HCT116 (cell line): ENCODE measurements around the gene WHRN. TPM values are rescaled to one million over a fixed set of nuclear protein-coding genes. Genes with fewer than 3 reads are reported as not detected.

Experiments
- ATAC-seq: fragments of 200-7000 bp; cut with Tn5 transposase; 2 replicates; pipeline ENCODE4 v1.9.1; 2020; ENCODE audit warnings: mild to moderate bottlenecking, moderate library complexity
- BruUV-seq: library from RNA; stranded (reverse); fragments of 400-500 nt; replicated peaks from 2 replicates; lab custom pipeline; 2021; lab: Mats Ljungman, UMichigan
- CTCF ChIA-PET: fragments of 300-600 bp; sonication (Branson Sonifier 250); formaldehyde crosslinking; loops from one replicate; lab custom pipeline; 2021; ENCODE audit warnings: antibody characterized with exemption; lab: Charles Lee
- POLR2A ChIA-PET: fragments of 300-600, 350-600 bp; sonication (Branson Sonifier 250); formaldehyde crosslinking; loops from one replicate; lab custom pipeline; 2021; ENCODE audit warnings: antibody characterized with exemption; lab: Charles Lee
- RAD21 ChIA-PET, 2 experiments: fragments of 300-600 bp; sonication (Branson Sonifier 250); formaldehyde crosslinking; loops; one replicate each; lab custom pipeline; 2023; ENCODE audit warnings: low total read pairs in 2 of 2; ENCODE audit not compliant: uncharacterized antibody in 2 of 2, unreplicated experiment in 2 of 2, low non-redundant PET in 1 of 2; lab: Charles Lee
- DNase-seq: peaks from one replicate; pipeline ENCODE4 v3.0.0-alpha.2; 2010; ENCODE audit warnings: low read depth, low spot score
- H2AFZ ChIP-seq: fragments of 200-600 bp; shearing (Covaris generic), sonication (generic); 2 replicates; pipeline ENCODE4 v1.6.1; 2017; ENCODE audit warnings: low read depth, mixed run types, mixed read lengths, antibody characterized with exemption, low read length; ENCODE audit not compliant: poor library complexity, severe bottlenecking
- H3K27ac ChIP-seq: 2 replicates; pipeline ENCODE4 v1.5.1; 2012; ENCODE audit warnings: low read depth, low read length
- H3K27me3 ChIP-seq: fragments of 200-600 bp; sonication (generic); 2 replicates; pipeline ENCODE4 v1.6.1; 2016; ENCODE audit warnings: mixed run types, low read length, mixed read lengths; ENCODE audit not compliant: insufficient read depth
- H3K36me3 ChIP-seq, 2 experiments: fragments of 200-500 bp in 1 of 2; fragments of 200-600 bp in 1 of 2; sonication (Bioruptor generic) in 1 of 2; sonication (generic) in 1 of 2; 2 replicates each; pipeline versions ENCODE4 v1.5.1 to v1.6.1; 2014 to 2016; ENCODE audit warnings: low read length in 2 of 2, inconsistent platforms in 1 of 2, mixed read lengths in 1 of 2, mixed run types in 1 of 2; ENCODE audit not compliant: insufficient read depth in 2 of 2, control insufficient read depth in 1 of 2
- H3K4me1 ChIP-seq, 2 experiments: fragments of 200-600 bp in 1 of 2; sonication (generic) in 1 of 2; 2 replicates each; pipeline versions ENCODE4 v1.5.1 to v1.6.1; 2012 to 2017; ENCODE audit warnings: low read length in 2 of 2, inconsistent platforms in 1 of 2, mild to moderate bottlenecking in 1 of 2, mixed read lengths in 1 of 2, mixed run types in 1 of 2, moderate library complexity in 1 of 2; ENCODE audit not compliant: insufficient read depth in 2 of 2, control insufficient read depth in 1 of 2
- H3K4me2 ChIP-seq: fragments of 200-600 bp; sonication (generic); 2 replicates; pipeline ENCODE4 v1.6.1; 2017; ENCODE audit warnings: mixed run types, low read length, mixed read lengths
- H3K4me3 ChIP-seq, 2 experiments: fragments of 200-600 bp in 1 of 2; sonication (generic) in 1 of 2; replicated peaks in 1 of 2; 2 replicates each; pipeline ENCODE4 v1.5.1; 2011 to 2016; ENCODE audit warnings: low read length in 2 of 2, control low read depth in 1 of 2, low read depth in 1 of 2, mild to moderate bottlenecking in 1 of 2, mixed read lengths in 1 of 2, mixed run types in 1 of 2
- H3K79me2 ChIP-seq: fragments of 200-600 bp; sonication (generic); 2 replicates; pipeline ENCODE4 v1.6.1; 2017; ENCODE audit warnings: mild to moderate bottlenecking, mixed run types, low read length, moderate library complexity, mixed read lengths; ENCODE audit not compliant: insufficient read depth
- H3K9ac ChIP-seq: fragments of 200-600 bp; sonication (generic); 2 replicates; pipeline ENCODE4 v1.6.1; 2016; ENCODE audit warnings: low read length, mixed read lengths
- H3K9me2 ChIP-seq: fragments of 200-600 bp; sonication (generic), shearing (Covaris generic); 2 replicates; pipeline ENCODE4 v1.6.1; 2017; ENCODE audit warnings: mixed run types, mild to moderate bottlenecking, moderate library complexity; ENCODE audit not compliant: insufficient read depth
- H3K9me3 ChIP-seq, 2 experiments: fragments of 200-500 bp in 1 of 2; fragments of 200-600 bp in 1 of 2; sonication (Bioruptor generic) in 1 of 2; sonication (generic) in 1 of 2; 2 replicates each; pipeline ENCODE4 v1.6.1; 2014 to 2017; ENCODE audit warnings: low read length in 2 of 2, mixed read lengths in 2 of 2, inconsistent platforms in 1 of 2, low read depth in 1 of 2, mild to moderate bottlenecking in 1 of 2, mixed run types in 1 of 2, moderate library complexity in 1 of 2; ENCODE audit not compliant: control insufficient read depth in 1 of 2, insufficient read depth in 1 of 2
- H4K20me1 ChIP-seq: fragments of 200-600 bp; sonication (generic), shearing (Covaris generic); 2 replicates; pipeline ENCODE4 v1.6.1; 2017; ENCODE audit warnings: mixed run types, mild to moderate bottlenecking, moderate library complexity; ENCODE audit not compliant: insufficient read depth
- CBX3 ChIP-seq: IDR thresholded peaks from 2 replicates; pipeline ENCODE4 v1.6.1; 2012; ENCODE audit warnings: low read depth
- EZH2phosphoT487 ChIP-seq: fragments of 200-600 bp; IDR thresholded peaks from 2 replicates; pipeline ENCODE4 v1.6.1; 2018; ENCODE audit warnings: antibody characterized with exemption, borderline replicate concordance
- FOSL1 ChIP-seq: IDR thresholded peaks from 2 replicates; pipeline ENCODE4 v1.6.1; 2012; ENCODE audit warnings: low read depth
- POLR2A ChIP-seq: IDR thresholded peaks from 2 replicates; pipeline ENCODE4 v1.7.0; 2011; ENCODE audit warnings: borderline replicate concordance; ENCODE audit not compliant: insufficient read depth, insufficient read length; ENCODE audit errors: extremely low read depth
- POLR2AphosphoS5 ChIP-seq: IDR thresholded peaks from 2 replicates; pipeline ENCODE4 v1.6.1; 2011; ENCODE audit warnings: mild to moderate bottlenecking, low read depth, low read length, moderate library complexity
- SIN3A ChIP-seq: IDR thresholded peaks from 2 replicates; pipeline ENCODE4 v1.6.1; 2012; ENCODE audit warnings: low read depth
- SRF ChIP-seq: IDR thresholded peaks from 2 replicates; pipeline ENCODE4 v1.6.1; 2012; ENCODE audit warnings: low read depth
- TCF7L2 ChIP-seq: IDR thresholded peaks from 2 replicates; pipeline ENCODE4 v1.7.0; 2011; ENCODE audit warnings: borderline replicate concordance, inconsistent platforms; ENCODE audit not compliant: insufficient read depth, insufficient read length; ENCODE audit errors: extremely low read depth
- YY1 ChIP-seq: IDR thresholded peaks from 2 replicates; pipeline ENCODE4 v1.6.1; 2011; ENCODE audit warnings: low read length, low read depth, moderate library complexity, mild to moderate bottlenecking; ENCODE audit not compliant: insufficient replicate concordance; ENCODE audit errors: extremely low read depth
- ZFX ChIP-seq: fragments of 450-650 bp; IDR thresholded peaks from 2 replicates; pipeline ENCODE4 v1.6.1; 2017
- ZNF274 ChIP-seq: fragments of 200-500 bp; sonication (Bioruptor generic); IDR thresholded peaks from 2 replicates; pipeline ENCODE4 v1.6.1; 2014; ENCODE audit warnings: mild to moderate bottlenecking, low read depth, low read length, inconsistent platforms
- intact Hi-C: fragments of 100-400 bp; cut with micrococcal nuclease; formaldehyde crosslinking; loops from 2 replicates; pipeline ENCODE4 v1.10.0; 2022
- total RNA-seq: library from RNA; stranded (reverse); gene quantifications from one replicate; pipeline ENCODE4 v1.2.1, GENCODE V29; 2021; ENCODE audit not compliant: unreplicated experiment
- TF ChIP-seq, protein P1 (sequence below), 3 experiments: fragments of 200-600 bp in 1 of 3; sonication (generic) in 1 of 3; IDR thresholded peaks in 2 of 3; conservative IDR thresholded peaks in 1 of 3; 2 replicates each; pipeline ENCODE4 v1.5.1; 2012 to 2017; ENCODE audit warnings: low read depth in 2 of 3, low read length in 2 of 3, antibody characterized with exemption in 1 of 3, borderline replicate concordance in 1 of 3, control low read depth in 1 of 3, mild to moderate bottlenecking in 1 of 3, mixed read lengths in 1 of 3, mixed run types in 1 of 3, moderate library complexity in 1 of 3; ENCODE audit not compliant: insufficient read depth in 1 of 3
- TF ChIP-seq, protein P2 (sequence below): IDR thresholded peaks from 2 replicates; pipeline ENCODE4 v1.6.1; 2012

WHRN gene
- total RNA-seq, 1 experiment from 2014 or later = 12.8 TPM

GRCh38 chr9:114524247-114524681, 19.0 kb upstream of the WHRN start:
- CTCF ChIA-PET = no interaction called here
- POLR2A ChIA-PET = no interaction called here

More at GRCh38 chr9:114524247-114524681, 19.0 kb upstream of the WHRN start:
- H3K4me3 ChIP-seq = no peak overlapping the region
- H3K9me3 ChIP-seq = no peaks in the 10 kb centered on the region
- no TSS peak for BruUV-seq
- intact Hi-C loops = no loop called here
- H3K9me2 ChIP-seq = no peaks in the 10 kb centered on the region
- H3K4me1 ChIP-seq = peaks cover 3 to 16% of the 10 kb centered on the region in 2 experiments; a peak in 3 of 4 replicates
- H3K9ac ChIP-seq = no peak overlapping the region
- no peaks in the 10 kb centered on the region for H3K36me3 ChIP-seq
- no peak overlapping the region for H3K4me2 ChIP-seq
- TF ChIP-seq ZNF274 = no peak
- TF ChIP-seq YY1 = no peak
- TF ChIP-seq POLR2AphosphoS5 = no peak
- no peak for TF ChIP-seq SIN3A
- no peak for TF ChIP-seq EZH2phosphoT487
- TF ChIP-seq TCF7L2 = no peak
- no peak for TF ChIP-seq FOSL1
- TF ChIP-seq ZFX = no peak
- TF ChIP-seq, protein P1, sequence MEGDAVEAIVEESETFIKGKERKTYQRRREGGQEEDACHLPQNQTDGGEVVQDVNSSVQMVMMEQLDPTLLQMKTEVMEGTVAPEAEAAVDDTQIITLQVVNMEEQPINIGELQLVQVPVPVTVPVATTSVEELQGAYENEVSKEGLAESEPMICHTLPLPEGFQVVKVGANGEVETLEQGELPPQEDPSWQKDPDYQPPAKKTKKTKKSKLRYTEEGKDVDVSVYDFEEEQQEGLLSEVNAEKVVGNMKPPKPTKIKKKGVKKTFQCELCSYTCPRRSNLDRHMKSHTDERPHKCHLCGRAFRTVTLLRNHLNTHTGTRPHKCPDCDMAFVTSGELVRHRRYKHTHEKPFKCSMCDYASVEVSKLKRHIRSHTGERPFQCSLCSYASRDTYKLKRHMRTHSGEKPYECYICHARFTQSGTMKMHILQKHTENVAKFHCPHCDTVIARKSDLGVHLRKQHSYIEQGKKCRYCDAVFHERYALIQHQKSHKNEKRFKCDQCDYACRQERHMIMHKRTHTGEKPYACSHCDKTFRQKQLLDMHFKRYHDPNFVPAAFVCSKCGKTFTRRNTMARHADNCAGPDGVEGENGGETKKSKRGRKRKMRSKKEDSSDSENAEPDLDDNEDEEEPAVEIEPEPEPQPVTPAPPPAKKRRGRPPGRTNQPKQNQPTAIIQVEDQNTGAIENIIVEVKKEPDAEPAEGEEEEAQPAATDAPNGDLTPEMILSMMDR (IDR thresholded peaks at IDR 0.05 in 2 of 3, conservative IDR thresholded peaks at IDR 0.05 in 1 of 3; ENCODE audit: borderline replicate concordance in 1 of 3, insufficient read depth in 1 of 3, low read depth in 2 of 3, low read length in 2 of 3) = no peak
- no peak for TF ChIP-seq CBX3
- TF ChIP-seq, protein P2, sequence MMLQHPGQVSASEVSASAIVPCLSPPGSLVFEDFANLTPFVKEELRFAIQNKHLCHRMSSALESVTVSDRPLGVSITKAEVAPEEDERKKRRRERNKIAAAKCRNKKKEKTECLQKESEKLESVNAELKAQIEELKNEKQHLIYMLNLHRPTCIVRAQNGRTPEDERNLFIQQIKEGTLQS = no peak
- TF ChIP-seq SRF = no peak
- TF ChIP-seq POLR2A = no peak
- RAD21 ChIA-PET = no interaction called here
- ATAC-seq = no peak
- H3K27ac ChIP-seq = no peak overlapping the region
- H4K20me1 ChIP-seq = no peaks in the 10 kb centered on the region
- no peak for DNase-seq
- no peaks in the 10 kb centered on the region for H3K79me2 ChIP-seq
- no peak overlapping the region for H2AFZ ChIP-seq
- 0 out of 2 replicates have a peak, but pooled peaks cover 9% of the 10 kb centered on the region for H3K27me3 ChIP-seq
